Naive thymus-derived CD4-positive, alpha-beta T cell (primary cell): Measurements from ENCODE around the gene MAGI2. TPM values are rescaled to one million over a fixed set of nuclear protein-coding genes. Genes with fewer than 3 reads are reported as not detected.

ENCODE experiments used
- ATAC-seq: fragments of 150-1000 bp; cut with Tn5 transposase; 2 replicates; pipeline ENCODE4 v1.10.0; 2021; ENCODE audit warnings: mild to moderate bottlenecking, moderate library complexity
- CTCF ChIA-PET: fragments of 350-600 bp; sonication (Branson Sonifier 250); formaldehyde crosslinking; loops from one replicate; lab custom pipeline; 2021; ENCODE audit warnings: antibody characterized with exemption; lab: Charles Lee
- POLR2A ChIA-PET: fragments of 350-600 bp; sonication (Branson Sonifier 250); formaldehyde crosslinking; loops from one replicate; lab custom pipeline; 2021; ENCODE audit warnings: antibody characterized with exemption, inconsistent platforms; lab: Charles Lee
- DNase-seq, 9 donors: peaks; one replicate each; pipeline versions ENCODE4 v3.0.0 to v3.0.0-alpha.2; 2020 to 2022; ENCODE audit warnings: mixed read lengths in 1 of 9
- H3K27ac ChIP-seq: one replicate; pipeline ENCODE4 v1.7.0; 2013; ENCODE audit warnings: mild to moderate bottlenecking, low read depth, low read length, moderate library complexity
- H3K27me3 ChIP-seq, 2 donors: one replicate each; pipeline ENCODE4 v1.7.0; 2013; ENCODE audit warnings: low read length in 2 of 2, mild to moderate bottlenecking in 2 of 2, moderate library complexity in 2 of 2; ENCODE audit not compliant: control insufficient read depth in 2 of 2, insufficient read depth in 2 of 2
- H3K36me3 ChIP-seq, 3 experiments: 1 replicate in 2 of 3; 2 replicates in 1 of 3; pipeline ENCODE4 v1.7.0; 2013; ENCODE audit warnings: low read length in 3 of 3, mild to moderate bottlenecking in 3 of 3, moderate library complexity in 1 of 3; ENCODE audit not compliant: insufficient read depth in 3 of 3, control insufficient read depth in 2 of 3
- H3K4me1 ChIP-seq, 2 donors: one replicate each; pipeline ENCODE4 v1.7.0; 2013; ENCODE audit warnings: low read length in 2 of 2, mild to moderate bottlenecking in 2 of 2, moderate library complexity in 1 of 2; ENCODE audit not compliant: control insufficient read depth in 2 of 2, insufficient read depth in 2 of 2
- H3K4me3 ChIP-seq: 2 replicates; pipeline ENCODE4 v1.7.0; 2013; ENCODE audit warnings: mild to moderate bottlenecking, low read length
- H3K9me3 ChIP-seq, 3 experiments: 1 replicate in 2 of 3; 2 replicates in 1 of 3; pipeline ENCODE4 v1.7.0; 2013; ENCODE audit warnings: low read length in 3 of 3; ENCODE audit not compliant: control insufficient read depth in 2 of 3
- H3K27ac Mint-ChIP-seq, 9 donors: one replicate each; pipeline ENCODE4 v1.8.0; 2020 to 2022; ENCODE audit warnings: mixed read lengths in 9 of 9, mild to moderate bottlenecking in 8 of 9, moderate library complexity in 5 of 9, inconsistent platforms in 2 of 9
- H3K27me3 Mint-ChIP-seq, 5 donors: one replicate each; pipeline ENCODE4 v1.8.0; 2021 to 2022; ENCODE audit warnings: mixed read lengths in 5 of 5, mild to moderate bottlenecking in 1 of 5
- H3K36me3 Mint-ChIP-seq, 5 donors: one replicate each; pipeline ENCODE4 v1.8.0; 2020 to 2022; ENCODE audit warnings: mixed read lengths in 5 of 5, mild to moderate bottlenecking in 3 of 5, inconsistent platforms in 1 of 5
- H3K4me1 Mint-ChIP-seq, 7 donors: one replicate each; pipeline ENCODE4 v1.8.0; 2020 to 2022; ENCODE audit warnings: mixed read lengths in 7 of 7, mild to moderate bottlenecking in 3 of 7, inconsistent platforms in 1 of 7
- H3K4me3 Mint-ChIP-seq, 10 donors: one replicate each; pipeline ENCODE4 v1.8.0; 2020 to 2022; ENCODE audit warnings: mild to moderate bottlenecking in 10 of 10, mixed read lengths in 10 of 10, moderate library complexity in 6 of 10, inconsistent platforms in 2 of 10
- H3K9me3 Mint-ChIP-seq, 11 donors: one replicate each; pipeline ENCODE4 v1.8.0; 2020 to 2022; ENCODE audit warnings: mixed read lengths in 11 of 11, mild to moderate bottlenecking in 4 of 11, inconsistent platforms in 1 of 11, moderate library complexity in 1 of 11
- intact Hi-C, 2 donors: fragments of 100-400 bp; cut with micrococcal nuclease; formaldehyde crosslinking; loops; one replicate each; pipeline ENCODE4 v1.15.1; 2023
- polyA plus RNA-seq, 2 donors: library from polyadenylated mRNA; unstranded; fragments of 300-500 nt; fragmentation: Illumina TruSeq; gene quantifications; one replicate each; pipeline ENCODE4 v1.2.3, GENCODE V29; 2021
- total RNA-seq, 6 experiments: library from RNA in 5 of 6; stranded (reverse) in 5 of 6; gene quantifications; 1 replicate in 5 of 6; 2 replicates in 1 of 6; pipeline ENCODE4 v1.2.3 and lab custom pipeline; 2021 to 2026

The MAGI2 gene
- total and polyA plus RNA-seq, 7 experiments from 2014 or later: 0.05 to 0.67 (median 0.15) TPM; not detected in 3

DNA sequence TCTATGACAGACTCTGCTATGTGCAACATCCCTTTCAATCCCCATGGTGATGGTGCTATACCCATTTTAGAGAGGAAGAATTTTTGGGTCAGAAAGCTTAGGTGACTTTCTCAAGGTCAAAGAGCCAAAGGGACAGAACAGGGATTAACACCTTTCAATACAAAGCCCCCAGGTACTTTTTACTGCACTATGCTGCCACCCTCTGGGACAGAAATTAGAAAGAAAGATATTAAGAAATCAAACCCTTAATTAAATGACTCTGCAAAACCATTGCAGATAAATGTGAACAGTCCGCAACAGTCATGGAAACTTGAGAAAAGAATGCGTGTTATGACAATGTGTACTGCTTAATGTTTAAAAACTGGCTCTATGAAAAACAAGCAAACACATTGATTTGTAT is 673.7 kb downstream of the MAGI2 start:
- Histone ChIP-seq H3K4me3 (no peak overlapping the region), H3K36me3 (no peaks in the 10 kb centered on the region), H3K27ac (no peak overlapping the region), H3K9me3 (no peaks in the 10 kb centered on the region), H3K27me3 (no peaks in the 10 kb centered on the region), H3K4me1 (no peaks in the 10 kb centered on the region)
- peaks cover 0 to 5% (median 0%) of the 10 kb centered on the region in 11 donors for H3K9me3 Mint-ChIP-seq
- H3K36me3 Mint-ChIP-seq: no peaks in the 10 kb centered on the region
- ChIA-PET POLR2A (no interaction called here), CTCF (no interaction called here)
- DNase-seq (no peak), ATAC-seq (no peak)
- H3K27me3 Mint-ChIP-seq: no peaks in the 10 kb centered on the region
- intact Hi-C loops: loop anchor here in 1 of 2 donors (10.0 kb wide), 1 partner anchor 125 kb away; no protein-coding TSS in a partner anchor
- no peak overlapping the region for H3K27ac Mint-ChIP-seq
- no peaks in the 10 kb centered on the region for H3K4me1 Mint-ChIP-seq
- no peak overlapping the region for H3K4me3 Mint-ChIP-seq

DNA sequence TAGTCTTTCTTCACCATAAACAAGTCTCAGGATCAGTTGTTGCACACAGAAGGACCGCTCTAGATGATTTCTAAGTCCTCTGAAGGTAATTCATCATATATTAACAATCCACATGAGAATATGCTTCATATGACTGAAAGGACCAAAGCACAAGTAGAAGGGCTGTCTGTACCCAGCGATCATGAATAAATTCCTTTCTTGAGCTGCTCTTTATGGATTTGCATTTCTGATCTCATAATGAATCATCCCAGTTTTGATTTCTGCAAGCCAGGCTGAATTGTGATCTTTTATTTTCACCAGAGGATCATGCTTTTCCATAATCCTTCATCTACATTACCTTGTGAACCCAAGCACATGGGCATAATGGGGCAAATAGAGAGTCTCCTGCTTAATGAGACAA is 675.6 kb downstream of the MAGI2 start:
- intact Hi-C loops: no loop called here
- Mint-ChIP-seq H3K4me1 (no peaks in the 10 kb centered on the region), H3K27ac (no peak overlapping the region), H3K9me3 (peaks cover 0 to 5% (median 0%) of the 10 kb centered on the region in 11 donors), H3K27me3 (no peaks in the 10 kb centered on the region), H3K4me3 (no peak overlapping the region), H3K36me3 (no peaks in the 10 kb centered on the region)
- no peak for DNase-seq
- POLR2A ChIA-PET: no interaction called here
- H3K27me3 ChIP-seq: no peaks in the 10 kb centered on the region
- no peak overlapping the region for H3K27ac ChIP-seq
- no peaks in the 10 kb centered on the region for H3K36me3 ChIP-seq
- ATAC-seq: no peak
- CTCF ChIA-PET: no interaction called here
- no peaks in the 10 kb centered on the region for H3K9me3 ChIP-seq
- H3K4me3 ChIP-seq: no peak overlapping the region
- no peaks in the 10 kb centered on the region for H3K4me1 ChIP-seq

DNA sequence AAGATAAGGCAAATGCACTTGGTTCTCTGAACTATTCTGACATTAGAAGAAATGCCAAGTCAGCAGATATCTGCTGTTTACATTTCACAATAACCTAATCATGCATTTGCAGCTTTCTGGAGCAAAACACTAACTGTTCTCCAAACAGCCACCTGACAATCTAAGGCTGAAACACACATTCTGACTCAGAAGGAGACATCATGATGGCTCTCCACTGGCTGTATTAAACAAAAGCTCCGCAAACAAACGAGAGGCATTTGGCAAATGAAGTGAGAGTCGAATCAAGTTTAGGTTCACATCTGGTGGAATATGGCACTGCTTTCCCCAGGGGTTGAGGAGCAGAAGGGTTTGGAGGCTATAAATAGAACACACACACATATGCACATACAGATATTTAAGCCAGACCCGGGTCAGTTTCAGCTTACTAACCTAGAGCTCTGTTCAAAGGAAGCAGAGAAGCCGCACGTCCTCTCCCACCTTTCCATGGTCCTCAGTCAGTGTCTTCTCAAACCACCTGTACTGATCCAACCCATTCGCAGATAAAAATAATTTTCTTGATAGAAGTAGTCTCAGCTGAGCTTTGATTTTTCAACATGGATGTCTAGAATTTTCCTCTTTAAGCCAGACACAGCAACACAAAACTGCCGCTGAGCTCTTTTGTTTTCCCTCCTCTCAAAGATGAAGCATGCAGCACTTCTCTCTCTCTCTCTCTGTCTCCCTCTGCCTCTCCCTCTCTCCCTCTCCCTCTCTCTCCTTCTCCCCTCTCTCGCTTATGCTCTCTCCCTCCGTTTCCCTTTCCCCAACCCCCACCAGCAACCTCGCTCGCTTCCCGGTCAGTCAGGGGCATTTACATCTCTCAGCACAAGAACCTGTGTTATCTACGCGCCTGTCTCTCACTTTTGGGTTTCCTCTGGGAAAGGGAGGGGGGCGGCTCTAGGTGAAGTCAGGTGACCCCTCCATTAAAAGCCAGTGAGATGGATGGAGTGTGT is 682.8 kb downstream of the MAGI2 start:
- Histone ChIP-seq H3K4me1 (no peaks in the 10 kb centered on the region), H3K27me3 (no peaks in the 10 kb centered on the region), H3K4me3 (no peak overlapping the region), H3K36me3 (no peaks in the 10 kb centered on the region), H3K9me3 (no peaks in the 10 kb centered on the region), H3K27ac (no peak overlapping the region)
- Mint-ChIP-seq H3K27me3 (peaks cover 4 to 11% (median 8%) of the 10 kb centered on the region in 5 donors), H3K27ac (no peak overlapping the region), H3K36me3 (no peaks in the 10 kb centered on the region), H3K9me3 (peaks cover 0 to 4% (median 0%) of the 10 kb centered on the region in 11 donors), H3K4me1 (no peaks in the 10 kb centered on the region), H3K4me3 (no peak overlapping the region)
- no peak for DNase-seq
- intact Hi-C loops: no loop called here
- CTCF ChIA-PET: no interaction called here
- POLR2A ChIA-PET: interaction anchor here (0.6 kb wide), 1 partner anchor 72 kb away, joined by 3 read pairs; no protein-coding TSS in a partner anchor
- ATAC-seq: no peak

DNA sequence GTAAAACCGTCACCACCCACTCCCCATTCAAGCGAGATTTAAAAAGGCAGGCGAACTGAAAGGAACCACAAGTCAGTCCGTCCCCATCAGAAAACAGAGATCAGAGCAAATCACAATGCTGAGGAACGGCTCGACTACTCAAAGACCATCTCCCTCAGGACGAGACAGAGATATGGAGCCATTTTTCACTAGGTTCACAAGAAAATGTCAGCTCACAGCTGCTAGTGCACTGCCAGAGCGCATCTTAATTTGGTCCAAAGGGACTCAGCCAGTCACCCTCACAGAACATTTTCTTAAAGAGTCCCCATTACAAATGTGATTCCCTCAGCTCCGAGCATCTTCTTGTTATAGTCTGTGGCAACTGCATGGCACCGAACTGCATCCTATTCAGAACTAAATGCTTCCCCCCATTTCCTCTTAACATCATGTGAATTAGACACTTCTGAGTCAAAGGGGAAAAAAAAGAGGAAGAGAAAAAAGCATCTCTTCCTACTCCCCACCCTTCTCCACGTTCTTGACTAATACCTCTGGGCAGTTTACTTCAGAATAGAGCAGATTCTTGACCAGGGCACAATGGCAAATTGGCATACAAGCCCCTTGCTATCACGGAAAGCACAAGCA is 683.9 kb downstream of the MAGI2 start:
- Histone ChIP-seq H3K36me3 (no peaks in the 10 kb centered on the region), H3K4me3 (no peak overlapping the region), H3K27me3 (no peaks in the 10 kb centered on the region), H3K27ac (no peak overlapping the region), H3K4me1 (no peaks in the 10 kb centered on the region), H3K9me3 (no peaks in the 10 kb centered on the region)
- intact Hi-C loops: no loop called here
- DNase-seq: no peak
- no peak for ATAC-seq
- no peak overlapping the region for H3K27ac Mint-ChIP-seq
- no peaks in the 10 kb centered on the region for H3K4me1 Mint-ChIP-seq
- peaks cover 4 to 11% (median 8%) of the 10 kb centered on the region in 5 donors for H3K27me3 Mint-ChIP-seq
- ChIA-PET CTCF (no interaction called here), POLR2A (no interaction called here)
- H3K4me3 Mint-ChIP-seq: peak overlapping the region in 1 of 10 donors; percentile 20
- H3K9me3 Mint-ChIP-seq: peaks cover 0 to 3% (median 0%) of the 10 kb centered on the region in 11 donors
- H3K36me3 Mint-ChIP-seq: no peaks in the 10 kb centered on the region

DNA sequence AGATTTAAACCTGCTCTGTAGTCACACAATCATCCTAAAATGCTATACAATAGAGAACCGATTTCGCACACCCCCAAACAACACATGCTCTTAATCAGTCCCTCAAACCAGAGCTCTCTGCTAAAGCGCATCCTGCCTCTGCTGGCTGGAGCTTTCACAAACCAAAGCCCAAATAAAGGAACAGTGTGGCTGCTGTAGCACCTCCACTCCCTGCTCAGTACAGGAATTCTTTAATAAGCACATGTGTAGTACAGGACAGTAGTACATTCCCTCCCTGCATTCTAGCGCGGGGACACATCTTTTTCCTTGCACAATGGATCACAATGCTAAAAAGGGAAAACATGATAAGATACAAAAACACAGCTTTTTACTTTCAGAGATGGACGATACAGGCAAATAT is 684.6 kb downstream of the MAGI2 start:
- ChIA-PET POLR2A (no interaction called here), CTCF (no interaction called here)
- no peak overlapping the region for H3K4me3 ChIP-seq
- intact Hi-C loops: no loop called here
- Mint-ChIP-seq H3K36me3 (no peaks in the 10 kb centered on the region), H3K27me3 (peaks cover 4 to 11% (median 8%) of the 10 kb centered on the region in 5 donors), H3K9me3 (peaks cover 0 to 5% (median 0%) of the 10 kb centered on the region in 11 donors), H3K4me1 (no peaks in the 10 kb centered on the region), H3K27ac (no peak overlapping the region), H3K4me3 (no peak overlapping the region)
- ATAC-seq (no peak), DNase-seq (no peak)
- H3K27ac ChIP-seq: no peak overlapping the region
- H3K27me3 ChIP-seq: no peaks in the 10 kb centered on the region
- no peaks in the 10 kb centered on the region for H3K36me3 ChIP-seq
- no peaks in the 10 kb centered on the region for H3K4me1 ChIP-seq
- H3K9me3 ChIP-seq: no peaks in the 10 kb centered on the region

DNA sequence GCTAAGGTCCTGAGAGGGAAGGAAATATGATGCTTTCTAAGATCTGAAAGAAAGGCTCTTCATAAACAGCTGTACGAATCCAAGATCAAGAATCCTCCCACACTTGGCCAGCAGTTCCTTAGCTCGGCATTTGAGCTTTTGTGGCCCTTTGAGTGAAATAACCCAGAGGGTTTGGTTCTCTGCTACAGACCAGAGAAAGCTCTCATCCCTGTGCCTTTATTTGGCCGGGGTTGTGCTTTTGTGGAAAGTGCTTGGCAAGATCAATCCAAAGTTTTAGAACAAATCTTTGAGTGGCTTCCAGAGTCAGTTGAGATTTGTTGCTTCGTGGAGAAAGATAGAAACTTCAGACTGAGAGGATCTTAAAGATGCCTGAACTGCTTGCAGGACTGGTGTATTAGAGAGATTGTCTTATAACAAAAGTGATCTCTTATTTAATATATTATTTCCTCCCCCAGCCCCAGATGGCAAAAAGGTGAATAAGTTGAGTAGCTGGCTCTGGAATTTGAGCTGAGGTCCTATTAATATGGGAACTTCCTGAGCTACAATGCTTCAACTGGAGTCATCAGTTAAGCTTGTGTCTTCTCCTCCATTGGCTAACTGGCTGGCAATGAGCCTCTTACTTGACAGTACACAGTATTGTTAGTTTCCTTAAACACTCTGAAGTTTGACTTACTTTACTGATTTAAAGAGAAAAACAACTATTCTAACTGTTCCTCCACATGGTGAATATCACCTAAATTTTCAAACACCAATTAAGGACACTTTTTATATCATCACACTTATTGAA is 687.3 kb downstream of the MAGI2 start:
- DNase-seq (no peak), ATAC-seq (no peak)
- Mint-ChIP-seq H3K27me3 (peaks cover 3 to 8% (median 6%) of the 10 kb centered on the region in 5 donors), H3K9me3 (peaks cover 0 to 5% (median 0%) of the 10 kb centered on the region in 11 donors), H3K4me1 (no peaks in the 10 kb centered on the region), H3K4me3 (no peak overlapping the region), H3K27ac (no peak overlapping the region), H3K36me3 (no peaks in the 10 kb centered on the region)
- no peak overlapping the region for H3K4me3 ChIP-seq
- intact Hi-C loops: no loop called here
- H3K36me3 ChIP-seq: no peaks in the 10 kb centered on the region
- POLR2A ChIA-PET: no interaction called here
- CTCF ChIA-PET: no interaction called here
- no peaks in the 10 kb centered on the region for H3K27me3 ChIP-seq
- H3K4me1 ChIP-seq: no peaks in the 10 kb centered on the region
- H3K27ac ChIP-seq: no peak overlapping the region
- H3K9me3 ChIP-seq: no peaks in the 10 kb centered on the region
